Aorta (tissue), 5 donors: ENCODE data around the gene AP2A1. TPM values are rescaled to one million over a fixed set of nuclear protein-coding genes. Genes with fewer than 3 reads are reported as not detected.

Experiments used
- ATAC-seq: fragments of 200-7000 bp; cut with Tn5 transposase; one replicate; pipeline ENCODE4 v1.9.1; 2022; ENCODE audit warnings: moderate library complexity; ENCODE audit not compliant: low FRiP score
- DNase-seq, 2 donors: peaks; one replicate each; pipeline ENCODE4 v3.0.0-alpha.2; 2020
- H3K27ac ChIP-seq, 2 donors: one replicate each; pipeline ENCODE4 v1.5.1; 2013; ENCODE audit warnings: low read length in 2 of 2, mild to moderate bottlenecking in 2 of 2, moderate library complexity in 2 of 2, control low read depth in 1 of 2, inconsistent platforms in 1 of 2, low read depth in 1 of 2
- H3K27me3 ChIP-seq, 2 donors: one replicate each; pipeline ENCODE4 v1.6.1; 2013; ENCODE audit warnings: control low read depth in 1 of 2, low read length in 1 of 2, mild to moderate bottlenecking in 1 of 2, moderate library complexity in 1 of 2; ENCODE audit not compliant: insufficient read depth in 2 of 2, control insufficient read depth in 1 of 2
- H3K36me3 ChIP-seq, 2 donors: one replicate each; pipeline ENCODE4 v1.6.1; 2013; ENCODE audit warnings: control low read depth in 1 of 2, low read length in 1 of 2, mild to moderate bottlenecking in 1 of 2; ENCODE audit not compliant: insufficient read depth in 2 of 2, control insufficient read depth in 1 of 2
- H3K4me1 ChIP-seq, 2 donors: one replicate each; pipeline ENCODE4 v1.6.1; 2013; ENCODE audit warnings: low read length in 2 of 2, control low read depth in 1 of 2, mild to moderate bottlenecking in 1 of 2, moderate library complexity in 1 of 2; ENCODE audit not compliant: insufficient read depth in 2 of 2, control insufficient read depth in 1 of 2
- H3K4me3 ChIP-seq, 2 donors: one replicate each; pipeline ENCODE4 v1.5.1; 2013; ENCODE audit warnings: low read length in 2 of 2, control low read depth in 1 of 2, mild to moderate bottlenecking in 1 of 2
- H3K9me3 ChIP-seq: one replicate; pipeline ENCODE4 v1.6.1; 2013; ENCODE audit warnings: mild to moderate bottlenecking, low read length; ENCODE audit not compliant: control insufficient read depth
- WGBS, 2 donors: extraction: QIAGEN DNeasy Blood & Tissue Kit; methylation state at CpG; one replicate each; pipeline ENCODE4 v1.1.7; 2013; 5-methylcytosine and 5-hydroxymethylcytosine counted together
- intact Hi-C, 2 donors: fragments of 100-400 bp; cut with DNase I; formaldehyde crosslinking; loops; one replicate each; pipeline versions ENCODE4 v1.14.2 to v1.15.0; 2022
- polyA plus RNA-seq, 2 donors: library from polyadenylated mRNA; stranded (reverse); fragments of 200-250 nt; gene quantifications; one replicate each; pipeline ENCODE4 v1.2.3, GENCODE V29; 2013
- total RNA-seq, 2 donors: library from RNA; stranded (reverse); fragmentation: NEBNext Ultra II Directional; extraction: Animal tissue kit (Norgen Biotek cat#: 25700); gene quantifications; one replicate each; pipeline ENCODE4 v1.2.1, GENCODE V29; 2021
- donor health status: healthy with polysubstance abuse.
- donor health status: Bipolar disorder and iron deficiency.
- donor health status: DM: no; HTN: no; CAD: no.
- donor health status: DM: no; HTN: no; CAD: no.
- donor health status: DM: yes; HTN: yes; CAD: no.

The AP2A1 gene
- total and polyA plus RNA-seq, 4 donors, result 19.9 to 77.5 (median 67.2) TPM

GRCh38 chr19:49761249-49761624, 5.6 kb upstream of the AP2A1 start:
- intact Hi-C loops, result loop anchor here (10.0 kb wide), 2 partner anchors 104 to 236 kb away; partner anchors contain the start of genes PNKP (in 1 of the 2) and RCN3 (in 1 of the 2)

GRCh38 chr19:49761625-49762311, 5.0 kb upstream of the AP2A1 start:
- H3K4me3 ChIP-seq, result no peak overlapping the region
- no peaks in the 10 kb centered on the region for H3K36me3 ChIP-seq
- H3K27me3 ChIP-seq, result no peaks in the 10 kb centered on the region
- intact Hi-C loops, result loop anchor here (10.0 kb wide), 2 partner anchors 103 to 237 kb away; partner anchors contain the start of genes PNKP (in 1 of the 2) and RCN3 (in 1 of the 2)
- no peaks in the 10 kb centered on the region for H3K9me3 ChIP-seq
- DNase-seq (no peak), ATAC-seq (no peak)
- H3K27ac ChIP-seq, result no peak overlapping the region
- WGBS, 2 donors, result 66 to 71% methylated on average over 16 of the region's 16 CpGs
- no peaks in the 10 kb centered on the region for H3K4me1 ChIP-seq

More at GRCh38 chr19:49761249-49761624, 5.6 kb upstream of the AP2A1 start:
- no peak for ATAC-seq
- Histone ChIP-seq H3K27ac (no peak overlapping the region), H3K27me3 (no peaks in the 10 kb centered on the region), H3K9me3 (no peaks in the 10 kb centered on the region), H3K4me3 (no peak overlapping the region), H3K4me1 (no peaks in the 10 kb centered on the region), H3K36me3 (no peaks in the 10 kb centered on the region)
- WGBS, 2 donors, result 89 to 92% methylated on average over 1 of the region's 1 CpG
- DNase-seq, result no peak

- Histone ChIP-seq H3K9me3 (no peaks in the 10 kb centered on the region), H3K4me3 (no peak within 1 kb of the TSS), H3K27ac (no peak within 1 kb of the TSS), H3K4me1 (peaks cover 0 to 2% of the 10 kb centered on the region in 2 donors), H3K36me3 (no peaks in the 10 kb centered on the region), H3K27me3 (no peaks in the 10 kb centered on the region)
- DNase-seq (no peak), ATAC-seq (no peak)
- intact Hi-C loops, result loop anchor here (10.0 kb wide), 2 partner anchors 102 to 238 kb away; partner anchors contain the start of genes PNKP (in 1 of the 2) and RCN3 (in 1 of the 2)
- 77 to 82% methylated on average over 6 of the region's 6 CpGs for WGBS, 2 donors
Observed at GRCh38 chr19:49763230-49763629, 3.6 kb upstream of the AP2A1 start, which contains the start of gene TSKS. TSS of gene TSKS (minus strand) at chr19:49763306. CDS start at chr19:49763247, 59 bp downstream.

GRCh38 chr19:49764341-49764740, 2.5 kb upstream of the AP2A1 start:
- H3K4me1 ChIP-seq, result peaks cover 0 to 4% of the 10 kb centered on the region in 2 donors
- H3K4me3 ChIP-seq, result no peak overlapping the region
- H3K9me3 ChIP-seq, result no peaks in the 10 kb centered on the region
- ATAC-seq, result no peak
- intact Hi-C loops, result loop anchor here (10.0 kb wide), 2 partner anchors 100 to 240 kb away; partner anchors contain the start of genes PNKP (in 1 of the 2) and RCN3 (in 1 of the 2)
- DNase-seq, result no peak
- no peaks in the 10 kb centered on the region for H3K36me3 ChIP-seq
- WGBS, 2 donors, result 90 to 92% methylated on average over 8 of the region's 8 CpGs
- no peaks in the 10 kb centered on the region for H3K27me3 ChIP-seq
- no peak overlapping the region for H3K27ac ChIP-seq

GRCh38 chr19:49766007-49766929, 533 bp upstream of the AP2A1 start:
- Histone ChIP-seq H3K27ac (peak overlapping the region; percentile 72 to 85), H3K4me3 (peak overlapping the region; percentile 19 to 98), H3K4me1 (peaks cover 0 to 4% of the 10 kb centered on the region in 2 donors), H3K9me3 (no peaks in the 10 kb centered on the region), H3K27me3 (no peaks in the 10 kb centered on the region), H3K36me3 (no peaks in the 10 kb centered on the region)
- ATAC-seq (peak; percentile 96), DNase-seq (peak; percentile 99 to 100)
- 1% methylated on average over 52 to 53 of the region's 53 CpGs for WGBS, 2 donors
- intact Hi-C loops, result loop anchor here (5.0 to 10.0 kb wide), 4 partner anchors 41 to 241 kb away; partner anchors contain the start of genes PNKP (in 2 of the 2) and RCN3 (in 1 of the 2)

- WGBS, 2 donors, result 0 to 1% methylated on average over 9 of the region's 9 CpGs
- no peak for DNase-seq
- Histone ChIP-seq H3K4me3 (peak overlapping the region; percentile 95 to 98), H3K27me3 (no peaks in the 10 kb centered on the region), H3K4me1 (peaks cover 0 to 4% of the 10 kb centered on the region in 2 donors), H3K27ac (no peak overlapping the region), H3K9me3 (no peaks in the 10 kb centered on the region), H3K36me3 (no peaks in the 10 kb centered on the region)
- no peak for ATAC-seq
- intact Hi-C loops, result loop anchor here (5.0 to 10.0 kb wide), 4 partner anchors 40 to 243 kb away; partner anchors contain the start of genes PNKP (in 2 of the 2) and RCN3 (in 1 of the 2)
Observed at GRCh38 chr19:49767381-49767780, 580 bp downstream of the AP2A1 start.

- Histone ChIP-seq H3K27me3 (no peaks in the 10 kb centered on the region), H3K27ac (no peak overlapping the region), H3K36me3 (no peaks in the 10 kb centered on the region), H3K9me3 (no peaks in the 10 kb centered on the region), H3K4me3 (no peak overlapping the region), H3K4me1 (peaks cover 0 to 4% of the 10 kb centered on the region in 2 donors)
- ATAC-seq (no peak), DNase-seq (no peak)
- 33 to 50% methylated on average over 12 of the region's 12 CpGs for WGBS, 2 donors
- intact Hi-C loops, result loop anchor here (5.0 to 10.0 kb wide), 4 partner anchors 39 to 243 kb away; partner anchors contain the start of genes PNKP (in 2 of the 2) and RCN3 (in 1 of the 2)
Observed at GRCh38 chr19:49767967-49768581, 1.3 kb downstream of the AP2A1 start.

- Histone ChIP-seq H3K36me3 (no peaks in the 10 kb centered on the region), H3K9me3 (no peaks in the 10 kb centered on the region)
Observed at GRCh38 chr19:49770529-49770928, 3.7 kb downstream of the AP2A1 start.

More at GRCh38 chr19:49770529-49770928, 3.7 kb downstream of the AP2A1 start:
- no peak overlapping the region for H3K27ac ChIP-seq
- H3K27me3 ChIP-seq, result no peaks in the 10 kb centered on the region
- no peak overlapping the region for H3K4me3 ChIP-seq
- peaks cover 0 to 4% of the 10 kb centered on the region in 2 donors for H3K4me1 ChIP-seq
- intact Hi-C loops, result no loop called here
- ATAC-seq (no peak), DNase-seq (no peak)
- WGBS, 2 donors, result 82 to 85% methylated on average over 8 of the region's 8 CpGs
